Caki2 (cell line): Measurements from ENCODE around the gene CRYAA. TPM values are rescaled to one million over a fixed set of nuclear protein-coding genes. Genes with fewer than 3 reads are reported as not detected.

Source experiments
- total RNA-seq: library from RNA; depleted of rRNA; stranded (reverse); fragments of >200 nt; shearing (Covaris generic); gene quantifications from 2 replicates; pipeline ENCODE4 v1.2.3, GENCODE V29; 2014; ENCODE audit warnings: low replicate concordance; rRNA removed

The CRYAA gene
- total RNA-seq, 1 experiment from 2014 or later, result not detected

Other genes with a start within 250 kb of the CRYAA start
- gene ERVH48-1, start 243.4 kb upstream of the CRYAA start, total RNA-seq, result not detected in 2 replicates
- 25.2 and 41.5 TPM in 2 replicates for gene PKNOX1, start 194.4 kb upstream of the CRYAA start, total RNA-seq
- 20.2 and 32.8 TPM in 2 replicates for gene CBS, start 93.2 kb upstream of the CRYAA start, total RNA-seq
- gene U2AF1, start 61.4 kb upstream of the CRYAA start, total RNA-seq, result 127 and 207 TPM in 2 replicates